ENCODE measurements around the gene SIGLEC12. TPM values are rescaled to one million over a fixed set of nuclear protein-coding genes. Genes with fewer than 3 reads are reported as not detected.

SIGLEC12 gene
- total RNA-seq, 3 donors from 2014 or later (not counting 1 experiment from before 2014, with no cell fraction given), result 0.50 to 0.57 TPM; not detected in 1

Other genes starting within 250 kb of the SIGLEC12 start
- gene IGLON5, start 190.2 kb downstream of the SIGLEC12 start, total RNA-seq, result not detected
- gene VSIG10L, start 159.7 kb downstream of the SIGLEC12 start, total RNA-seq, result under 1 TPM in 2 of 3 donors, not detected in 1; 0.52 to 0.68 TPM
- 10 to 100 TPM; 44.9 to 60.1 (median 55.0) TPM for gene ETFB, start 135.4 kb downstream of the SIGLEC12 start, total RNA-seq
- 10 to 100 TPM; 72.8 to 83.2 (median 75.3) TPM for gene CLDND2, start 132.8 kb downstream of the SIGLEC12 start, total RNA-seq
- gene NKG7, start 129.1 kb downstream of the SIGLEC12 start, total RNA-seq, result 1,000 to 10,000 TPM; 2,907 to 3,894 (median 3,151) TPM
- 10 to 100 TPM in 1 of 3 donors, 1 to 10 TPM in 2; 5.9 to 10.3 (median 8.5) TPM for gene LIM2, start 113.8 kb downstream of the SIGLEC12 start, total RNA-seq
- 1 to 10 TPM; 1.4 to 3.6 (median 1.7) TPM for gene C19orf84, start 111.2 kb downstream of the SIGLEC12 start, total RNA-seq
- 10 to 100 TPM in 1 of 3 donors, 1 to 10 TPM in 2; 1.7 to 28.9 (median 6.6) TPM for gene SIGLEC10, start 84.2 kb downstream of the SIGLEC12 start, total RNA-seq
- gene SIGLEC8, start 43.3 kb downstream of the SIGLEC12 start, total RNA-seq, result not detected
- not detected for gene CEACAM18, start 23.3 kb downstream of the SIGLEC12 start, total RNA-seq
- gene SIGLEC6, start 29.9 kb upstream of the SIGLEC12 start, total RNA-seq, result 1 to 10 TPM in 1 of 3 donors, under 1 TPM in 2; 0.25 to 2.4 (median 0.59) TPM
- gene ZNF175, start 69.5 kb upstream of the SIGLEC12 start, total RNA-seq, result 1 to 10 TPM; 3.4 to 4.8 (median 4.0) TPM
- gene SIGLEC5, start 128.6 kb upstream of the SIGLEC12 start, total RNA-seq, result 1 to 10 TPM in 1 of 3 donors, under 1 TPM in 2; 0.54 to 1.0 (median 0.90) TPM
- 1 to 10 TPM; 2.7 to 4.9 (median 2.9) TPM for gene SIGLEC14, start 145.0 kb upstream of the SIGLEC12 start, total RNA-seq
- gene SPACA6, start 191.5 kb upstream of the SIGLEC12 start, total RNA-seq, result 1 to 10 TPM; 2.2 to 9.4 (median 3.7) TPM
- gene HAS1, start 222.2 kb upstream of the SIGLEC12 start, total RNA-seq, result not detected

All from natural killer cell (primary cell).